Amygdala (tissue), 56 donors: ENCODE measurements around the gene HHAT.

ENCODE experiments used
- DNase-seq, 56 donors: peaks; one replicate each; lab custom pipeline; 2025; lab: John Stamatoyannopoulos, UW

The HHAT gene

GRCh38 chr1:210527091-210527490 lies 198.4 kb downstream of the HHAT start:
- no peak for DNase-seq

- DNase-seq: no peak
Observed at GRCh38 chr1:210531475-210532222, 202.9 kb downstream of the HHAT start.

DNA sequence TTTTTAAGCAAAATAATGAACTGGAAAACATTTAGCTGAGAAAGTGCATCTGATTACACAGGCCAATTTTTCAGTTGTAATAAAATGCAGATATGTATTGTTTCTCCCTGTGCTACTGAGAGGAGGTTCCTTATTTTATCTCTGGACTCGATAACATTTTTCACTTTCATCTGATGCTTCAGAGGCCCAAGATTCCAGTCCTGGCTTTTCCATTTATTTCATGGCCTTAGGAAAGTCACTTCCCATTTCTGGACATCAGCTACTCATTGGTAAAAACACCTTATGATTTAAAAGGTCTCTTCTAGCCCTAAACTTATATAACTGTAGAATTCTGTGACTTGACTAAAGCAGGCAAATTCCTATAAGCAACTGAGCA lies 203.5 kb downstream of the HHAT start:
- no peak for DNase-seq

DNA sequence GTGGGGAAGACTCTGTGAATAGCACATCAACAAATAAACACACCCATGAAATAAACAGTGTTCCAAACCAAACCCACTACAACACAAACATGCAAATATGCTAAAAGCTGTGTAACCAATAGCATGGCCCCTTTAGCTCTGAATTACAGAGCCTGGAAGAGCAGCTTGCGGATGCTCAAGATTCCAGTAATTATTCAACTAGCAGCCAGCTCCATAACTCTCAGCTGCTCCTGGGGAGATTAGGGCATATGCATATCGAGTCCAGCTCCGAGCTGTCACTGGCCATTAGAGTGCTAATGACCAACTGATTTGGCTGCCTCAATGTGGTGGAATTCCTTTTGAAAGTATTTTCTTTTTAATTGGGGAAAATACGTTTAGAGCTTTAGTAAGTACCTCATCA lies 207.1 kb downstream of the HHAT start:
- no peak for DNase-seq

- peak in 1 of 56 donors; percentile 14 for DNase-seq
Observed at GRCh38 chr1:210536254-210536961, 207.7 kb downstream of the HHAT start.

DNA sequence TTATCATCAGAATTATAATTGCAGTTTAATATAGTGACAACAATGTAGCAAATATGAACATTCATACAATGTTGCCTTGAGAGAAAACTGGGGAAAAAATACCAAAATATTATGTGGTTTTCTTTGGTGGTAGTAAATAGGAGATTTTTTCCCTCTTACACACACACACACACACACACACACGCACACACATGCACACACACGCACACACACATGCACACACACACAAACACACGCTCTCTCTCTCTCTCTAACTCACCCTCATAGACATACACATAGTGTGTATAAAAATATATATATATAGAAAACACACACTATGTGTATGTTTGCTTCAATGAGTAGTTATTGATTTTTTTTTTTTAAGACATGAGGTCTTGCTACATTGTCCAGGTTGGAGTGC lies 211.6 kb downstream of the HHAT start:
- no peak for DNase-seq

GRCh38 chr1:210541680-210542358 lies 213.1 kb downstream of the HHAT start:
- DNase-seq: no peak

DNA sequence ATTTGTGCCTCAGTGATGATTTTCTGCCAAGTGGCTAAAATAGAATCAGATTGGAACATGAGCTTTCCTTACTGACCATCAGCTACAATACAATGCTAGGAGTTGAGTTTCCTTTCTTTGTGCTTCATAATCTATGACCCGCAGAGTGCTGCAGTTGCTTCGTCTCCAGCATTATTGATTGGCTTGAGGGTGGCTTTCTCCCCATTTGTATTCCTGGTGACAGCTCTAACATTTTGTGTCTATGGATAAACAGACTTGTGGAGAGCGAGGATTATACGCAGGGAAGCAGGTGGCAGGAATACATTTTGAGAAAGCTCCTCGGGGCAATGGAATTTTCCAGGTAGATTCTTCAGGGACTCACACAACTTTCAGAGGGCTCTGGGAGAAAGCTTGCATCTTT lies 223.2 kb downstream of the HHAT start:
- DNase-seq: no peak

DNA sequence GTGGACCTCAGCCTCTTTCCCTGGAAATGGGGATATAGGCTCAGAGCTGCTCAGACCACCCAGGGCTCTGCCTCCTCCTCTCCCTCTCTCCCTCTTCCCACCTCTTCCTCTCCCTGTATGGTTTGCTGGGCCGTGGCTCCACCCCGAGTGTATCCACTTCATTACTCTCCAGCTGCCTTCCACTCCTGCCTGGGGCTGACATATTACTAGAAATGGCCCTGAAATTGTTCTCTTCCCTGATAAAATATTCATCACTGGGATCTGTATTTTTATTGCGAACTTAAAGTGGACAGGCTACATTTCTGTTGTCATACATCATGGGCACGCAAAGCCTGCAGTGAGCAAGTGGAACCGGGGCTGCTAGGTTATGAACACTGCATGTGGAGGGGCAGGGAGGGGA lies 225.0 kb downstream of the HHAT start:
- no peak for DNase-seq

GRCh38 chr1:210554382-210554781 lies 225.7 kb downstream of the HHAT start:
- DNase-seq: no peak

- DNase-seq: no peak
Observed at GRCh38 chr1:210556475-210556874, 227.8 kb downstream of the HHAT start.

DNA sequence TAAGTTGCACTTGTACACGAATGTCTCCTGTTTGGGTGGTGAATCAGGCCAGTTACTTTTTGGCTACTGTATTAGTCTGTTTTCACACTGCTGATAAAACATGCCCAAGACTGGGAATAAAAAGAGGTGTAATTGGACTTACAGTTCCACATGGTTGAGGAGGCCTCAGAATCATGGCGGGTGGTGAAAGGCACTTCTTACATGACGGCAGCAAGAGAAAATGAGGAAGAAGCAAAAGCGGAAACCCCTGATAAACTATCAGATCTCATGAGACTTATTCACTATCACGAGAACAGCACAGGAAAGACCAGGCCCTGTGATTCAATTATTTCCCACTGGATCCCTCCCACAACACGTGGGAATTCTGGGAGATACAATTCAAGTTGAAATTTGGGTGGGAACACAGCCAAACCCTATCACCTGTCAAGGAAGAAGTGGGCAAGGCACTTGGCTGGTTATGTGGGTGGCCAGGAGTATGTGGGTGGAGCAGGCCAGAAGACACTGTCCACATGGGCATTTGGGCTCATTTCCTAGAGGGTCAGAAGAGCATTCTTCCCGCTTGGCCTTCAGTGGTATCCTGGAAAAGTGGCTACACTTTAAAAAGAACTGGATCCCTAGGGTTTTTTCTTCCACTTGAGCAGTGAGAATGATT lies 228.8 kb downstream of the HHAT start:
- DNase-seq: no peak

GRCh38 chr1:210558302-210558701 lies 229.6 kb downstream of the HHAT start:
- DNase-seq: peak in 1 of 56 donors; percentile 5

- no peak for DNase-seq
Observed at GRCh38 chr1:210565306-210565705, 236.6 kb downstream of the HHAT start.

DNA sequence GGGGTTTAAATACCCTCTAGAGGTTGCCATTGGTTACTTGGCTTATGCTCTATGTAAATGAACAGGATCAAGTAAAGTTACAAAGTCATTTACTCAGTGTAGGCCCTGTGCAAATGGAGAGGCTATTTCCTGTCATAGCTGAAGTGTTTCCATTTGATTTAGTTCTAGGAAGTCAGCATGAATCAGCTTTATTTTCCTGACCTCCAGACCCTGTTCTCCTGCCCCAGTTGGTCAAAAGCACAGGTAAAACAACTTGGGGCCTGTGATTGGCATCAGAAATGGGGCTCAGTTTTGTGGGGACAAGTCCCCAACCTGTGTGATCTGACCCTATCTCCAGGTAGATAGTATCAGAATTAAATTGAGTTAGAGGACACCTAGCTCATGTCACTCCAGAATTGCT lies 239.9 kb downstream of the HHAT start:
- DNase-seq: no peak

DNA sequence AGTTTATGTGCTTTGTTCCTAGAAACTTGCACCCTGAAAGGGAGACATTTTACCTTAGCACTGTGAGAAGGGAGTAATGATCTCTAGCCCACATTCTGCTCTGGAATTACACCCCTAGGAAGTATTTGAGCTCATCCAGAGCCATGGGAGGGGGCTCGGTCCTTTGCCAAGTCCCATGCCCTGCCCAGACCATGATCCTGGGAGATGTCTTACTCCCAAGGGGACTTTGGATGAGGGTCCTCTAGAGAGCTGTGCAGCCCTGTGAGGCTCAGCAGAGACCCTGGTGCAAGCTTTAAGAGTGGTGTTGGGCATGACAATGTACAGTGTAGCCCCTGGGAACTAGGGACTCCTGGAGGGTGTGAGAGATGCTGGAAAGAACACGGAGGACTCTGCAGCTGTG lies 241.4 kb downstream of the HHAT start:
- no peak for DNase-seq

DNA sequence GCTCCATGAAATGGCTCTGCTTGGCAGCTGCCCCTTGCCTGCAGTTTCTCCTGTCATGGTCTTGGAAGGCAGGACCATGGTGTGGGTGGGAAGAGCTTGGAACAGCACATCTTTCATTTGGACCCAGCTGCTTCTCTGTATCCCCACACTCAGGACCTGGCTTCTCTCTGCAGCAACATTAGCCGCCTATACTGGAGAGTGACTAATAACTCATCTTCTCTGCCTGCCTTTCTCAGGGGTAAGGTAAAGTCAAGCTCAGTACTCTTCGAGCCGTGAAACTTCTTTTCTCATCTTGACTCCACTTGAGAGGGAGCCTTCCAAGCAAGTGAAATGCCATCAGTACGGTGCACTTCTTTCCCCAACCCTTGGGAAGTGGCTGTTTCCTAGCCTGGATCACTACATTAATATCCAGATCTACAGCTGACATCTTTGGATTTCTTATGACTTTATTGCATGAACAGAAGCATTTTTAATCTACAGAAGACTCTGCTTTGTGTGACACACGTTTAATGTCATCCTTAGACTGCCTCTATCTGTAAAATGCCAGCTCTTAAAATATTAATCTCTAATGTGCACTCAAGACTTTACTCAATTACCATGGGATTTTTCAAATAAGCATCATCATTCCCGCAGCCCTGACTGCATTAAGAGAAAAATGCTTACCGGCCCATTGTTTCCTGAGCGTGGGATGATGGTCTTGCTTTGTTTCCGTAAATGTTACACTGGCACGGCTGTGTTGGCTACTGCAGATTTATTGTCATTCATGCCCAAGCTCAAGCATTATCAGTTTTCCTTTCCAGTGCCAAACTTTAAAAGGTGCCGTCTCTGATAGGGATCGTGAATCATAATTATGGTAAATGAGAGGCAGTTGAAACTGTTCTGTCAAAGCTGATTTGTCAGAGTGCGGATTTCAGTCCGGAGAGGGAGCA lies 242.9 kb downstream of the HHAT start:
- no peak for DNase-seq

DNA sequence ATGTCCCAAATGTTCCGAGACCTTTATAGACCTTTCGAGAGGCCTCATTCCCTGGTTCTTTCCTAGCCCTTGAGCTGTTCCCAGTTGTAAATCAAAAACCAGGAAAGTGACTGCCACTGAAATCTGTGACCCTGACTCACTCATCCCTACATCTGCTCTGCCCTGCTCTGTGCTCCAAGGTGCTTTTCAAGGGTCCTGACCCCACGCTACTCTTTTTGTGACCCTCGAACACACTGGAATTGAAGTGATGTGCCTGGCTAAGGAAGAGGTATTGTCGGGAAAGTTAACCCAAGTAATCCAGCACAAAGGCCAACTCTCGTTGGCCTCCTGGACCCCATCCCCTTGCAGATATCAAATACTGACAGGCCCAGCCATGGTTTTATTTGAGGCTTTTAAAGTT lies 244.4 kb downstream of the HHAT start:
- no peak for DNase-seq

GRCh38 chr1:210582205-210582970 lies 253.7 kb downstream of the HHAT start:
- no peak for DNase-seq
